SH-SY5Y (cell line): ENCODE results near the gene RNF40.

Source experiments
- GATA2 ChIP-seq: IDR thresholded peaks from 2 replicates; pipeline ENCODE4 v1.6.1; 2011; ENCODE audit warnings: mild to moderate bottlenecking, low read depth, low read length
- GATA3 ChIP-seq: IDR thresholded peaks from 2 replicates; pipeline ENCODE4 v1.6.1; 2011; ENCODE audit warnings: low read depth, mild to moderate bottlenecking, low read length, moderate library complexity

Gene RNF40

GRCh38 chr16:30750201-30750600, 11.9 kb upstream of the RNF40 start:
- TF ChIP-seq GATA2 = no peak
- no peak for TF ChIP-seq GATA3

- TF ChIP-seq GATA3 (no peak), GATA2 (no peak)
These were observed 11.2 kb upstream of the RNF40 start for GRCh38 chr16:30750876-30751465.

- TF ChIP-seq GATA2 = no peak
- TF ChIP-seq GATA3 = no peak
These were observed 8.5 kb upstream of the RNF40 start for GRCh38 chr16:30753596-30753995.

GRCh38 chr16:30755955-30756780, 6.0 kb upstream of the RNF40 start:
- no peak for TF ChIP-seq GATA3
- no peak for TF ChIP-seq GATA2

- TF ChIP-seq GATA2 = no peak
These were observed 5.4 kb upstream of the RNF40 start for GRCh38 chr16:30756781-30757100.

GRCh38 chr16:30757316-30757715, 4.8 kb upstream of the RNF40 start:
- TF ChIP-seq GATA2 = no peak
- TF ChIP-seq GATA3 = no peak

- no peak for TF ChIP-seq GATA3
- no peak for TF ChIP-seq GATA2
These were observed 3.1 kb upstream of the RNF40 start for GRCh38 chr16:30758988-30759491.

- TF ChIP-seq GATA3 (no peak), GATA2 (no peak)
These were observed 2.0 kb upstream of the RNF40 start for GRCh38 chr16:30760001-30760559.

GRCh38 chr16:30760577-30761426, 1.3 kb upstream of the RNF40 start:
- TF ChIP-seq GATA2 (no peak), GATA3 (no peak)

- no peak for TF ChIP-seq GATA3
- no peak for TF ChIP-seq GATA2
These were observed 645 bp upstream of the RNF40 start for GRCh38 chr16:30761427-30761927.

- TF ChIP-seq GATA3 (no peak), GATA2 (no peak)
These were observed 1.0 kb downstream of the RNF40 start for GRCh38 chr16:30762991-30763725.

GRCh38 chr16:30764086-30764485, 2.0 kb downstream of the RNF40 start:
- no peak for TF ChIP-seq GATA3
- no peak for TF ChIP-seq GATA2

- TF ChIP-seq GATA2 (no peak), GATA3 (no peak)
These were observed 2.8 kb downstream of the RNF40 start for GRCh38 chr16:30764816-30765465.
